Kidney (tissue), 14 donors: ENCODE measurements around the gene BRD2. TPM values are rescaled to one million over a fixed set of nuclear protein-coding genes. Genes with fewer than 3 reads are reported as not detected.

ENCODE experiments used
- DNase-seq, 5 donors: peaks; one replicate each; pipeline ENCODE4 v3.0.0-alpha.2; 2013 to 2020
- FAIRE-seq: peaks from 2 replicates; lab custom pipeline; 2012; peaks lifted over from hg19 to GRCh38; lab: Jason Lieb, UNC
- H3K27ac ChIP-seq, 2 donors: one replicate each; pipeline ENCODE4 v1.7.0; 2013; ENCODE audit warnings: low read depth in 2 of 2, low read length in 2 of 2, inconsistent platforms in 1 of 2
- H3K27me3 ChIP-seq: one replicate; pipeline ENCODE4 v1.7.1; 2013; ENCODE audit warnings: low read length, inconsistent platforms; ENCODE audit not compliant: control insufficient read depth, insufficient read depth
- H3K36me3 ChIP-seq, 3 donors: one replicate each; pipeline versions ENCODE4 v1.7.0 to v1.7.1; 2013; ENCODE audit warnings: low read length in 3 of 3, control low read depth in 1 of 3, inconsistent platforms in 1 of 3; ENCODE audit not compliant: insufficient read depth in 3 of 3, control insufficient read depth in 2 of 3
- H3K4me1 ChIP-seq, 3 donors: one replicate each; pipeline versions ENCODE4 v1.7.0 to v1.7.1; 2013; ENCODE audit warnings: low read length in 3 of 3, inconsistent platforms in 1 of 3, low read depth in 1 of 3; ENCODE audit not compliant: control insufficient read depth in 2 of 3, insufficient read depth in 2 of 3
- H3K4me3 ChIP-seq, 3 donors: one replicate each; pipeline versions ENCODE4 v1.7.0 to v1.8.1; 2013; ENCODE audit warnings: low read length in 3 of 3, control low read depth in 1 of 3, inconsistent platforms in 1 of 3
- H3K9ac ChIP-seq, 3 donors: one replicate each; pipeline versions ENCODE4 v1.7.0 to v1.7.1; 2013; ENCODE audit warnings: low read length in 3 of 3, control low read depth in 1 of 3, inconsistent platforms in 1 of 3
- H3K9me3 ChIP-seq, 3 donors: one replicate each; pipeline versions ENCODE4 v1.7.0 to v1.7.1; 2013; ENCODE audit warnings: low read length in 3 of 3, control low read depth in 1 of 3, inconsistent platforms in 1 of 3; ENCODE audit not compliant: control insufficient read depth in 2 of 3, insufficient read depth in 1 of 3
- intact Hi-C: fragments of 100-400 bp; cut with DNase I; formaldehyde crosslinking; loops from one replicate; pipeline ENCODE4 v1.11.1; 2022
- polyA plus RNA-seq: library from polyadenylated mRNA; stranded (reverse); fragments of 350-450 nt; fragmentation: Illumina TruSeq; extraction: RNeasy Lipid Tissue Mini Kit (QIAGEN cat#74804); gene quantifications from one replicate; pipeline ENCODE4 v1.2.3, GENCODE V29; 2014; ENCODE audit warnings: low read depth, low replicate concordance; ENCODE audit not compliant: insufficient read depth
- total RNA-seq: library from RNA; stranded (reverse); fragmentation: NEBNext Ultra II Directional; extraction: Animal tissue kit (Norgen Biotek cat#: 25700); gene quantifications from one replicate; pipeline ENCODE4 v1.2.1, GENCODE V29; 2021
- TF ChIP-seq, protein P1 (sequence below): IDR thresholded peaks from 3 replicates; pipeline ENCODE4 v1.5.1; 2012; ENCODE audit warnings: mild to moderate bottlenecking, moderate library complexity, borderline replicate concordance; ENCODE audit not compliant: insufficient read depth; ENCODE audit errors: extremely low read depth
- donor health status: control.
- donor health status: control.
- donor health status: control.
- donor health status: control.
- donor health status: control.
- donor health status: DM: yes; HTN: yes; CAD: no.
- donor health status: Normal renal cell carcinoma (clear cell type).

BRD2 gene
- total and polyA plus RNA-seq, 2 donors from 2014 or later: 73.9 to 184 TPM

DNA sequence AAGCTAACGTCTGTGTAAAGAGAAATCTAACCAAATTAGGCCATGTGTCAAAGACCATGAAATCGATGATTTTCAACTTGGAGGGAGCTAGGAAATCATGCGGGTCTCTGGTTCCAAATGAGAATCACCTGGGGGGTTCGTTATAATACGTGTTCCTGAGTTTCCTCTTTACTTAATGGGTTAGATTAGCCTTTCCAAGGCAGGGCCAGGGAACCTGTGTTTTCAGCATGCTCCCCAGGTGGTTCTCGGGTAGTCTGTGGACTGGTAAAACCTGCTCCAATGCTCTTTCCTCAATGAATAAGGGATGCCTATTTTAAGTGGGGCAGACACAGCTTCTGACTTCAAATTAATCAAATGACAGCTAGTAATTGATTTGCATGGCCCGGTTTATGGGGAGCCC is 42.0 kb downstream of the BRD2 start:
- FAIRE-seq (no peak), DNase-seq (no peak)
- no peaks in the 10 kb centered on the region for H3K9me3 ChIP-seq
- no peak overlapping the region for H3K4me3 ChIP-seq
- TF ChIP-seq, protein P1, sequence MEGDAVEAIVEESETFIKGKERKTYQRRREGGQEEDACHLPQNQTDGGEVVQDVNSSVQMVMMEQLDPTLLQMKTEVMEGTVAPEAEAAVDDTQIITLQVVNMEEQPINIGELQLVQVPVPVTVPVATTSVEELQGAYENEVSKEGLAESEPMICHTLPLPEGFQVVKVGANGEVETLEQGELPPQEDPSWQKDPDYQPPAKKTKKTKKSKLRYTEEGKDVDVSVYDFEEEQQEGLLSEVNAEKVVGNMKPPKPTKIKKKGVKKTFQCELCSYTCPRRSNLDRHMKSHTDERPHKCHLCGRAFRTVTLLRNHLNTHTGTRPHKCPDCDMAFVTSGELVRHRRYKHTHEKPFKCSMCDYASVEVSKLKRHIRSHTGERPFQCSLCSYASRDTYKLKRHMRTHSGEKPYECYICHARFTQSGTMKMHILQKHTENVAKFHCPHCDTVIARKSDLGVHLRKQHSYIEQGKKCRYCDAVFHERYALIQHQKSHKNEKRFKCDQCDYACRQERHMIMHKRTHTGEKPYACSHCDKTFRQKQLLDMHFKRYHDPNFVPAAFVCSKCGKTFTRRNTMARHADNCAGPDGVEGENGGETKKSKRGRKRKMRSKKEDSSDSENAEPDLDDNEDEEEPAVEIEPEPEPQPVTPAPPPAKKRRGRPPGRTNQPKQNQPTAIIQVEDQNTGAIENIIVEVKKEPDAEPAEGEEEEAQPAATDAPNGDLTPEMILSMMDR: no peak
- H3K27ac ChIP-seq: no peak overlapping the region
- no peak overlapping the region for H3K9ac ChIP-seq
- intact Hi-C loops: no loop called here
- peaks cover 0 to 4% (median 3%) of the 10 kb centered on the region in 3 donors for H3K4me1 ChIP-seq
- no peaks in the 10 kb centered on the region for H3K27me3 ChIP-seq
- H3K36me3 ChIP-seq: no peaks in the 10 kb centered on the region

DNA sequence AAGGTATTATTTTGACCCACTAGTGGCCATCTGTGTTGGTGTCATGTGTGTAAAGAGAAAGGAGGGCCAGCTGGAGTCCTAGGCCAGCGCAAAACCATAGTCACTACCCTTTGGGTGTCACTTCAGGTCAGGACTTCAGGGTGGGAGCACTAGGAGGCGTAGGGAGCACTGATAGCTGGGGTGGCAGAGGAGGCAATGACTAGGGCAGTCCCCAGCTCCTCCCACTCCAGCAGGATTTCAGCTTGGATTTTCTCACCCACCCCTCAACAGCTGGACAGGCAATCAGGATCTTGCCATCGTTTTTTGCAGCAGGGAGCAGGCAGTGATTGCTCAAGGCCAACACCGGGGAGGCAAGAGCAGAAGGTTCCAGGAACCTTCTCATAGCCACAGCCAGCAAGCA is 45.2 kb downstream of the BRD2 start:
- FAIRE-seq (no peak), DNase-seq (no peak)
- no peaks in the 10 kb centered on the region for H3K36me3 ChIP-seq
- no peak overlapping the region for H3K4me3 ChIP-seq
- no peaks in the 10 kb centered on the region for H3K9me3 ChIP-seq
- intact Hi-C loops: no loop called here
- no peaks in the 10 kb centered on the region for H3K27me3 ChIP-seq
- TF ChIP-seq, protein P1: no peak
- H3K4me1 ChIP-seq: peaks cover 0 to 8% (median 7%) of the 10 kb centered on the region in 3 donors
- H3K27ac ChIP-seq: no peak overlapping the region
- H3K9ac ChIP-seq: no peak overlapping the region

DNA sequence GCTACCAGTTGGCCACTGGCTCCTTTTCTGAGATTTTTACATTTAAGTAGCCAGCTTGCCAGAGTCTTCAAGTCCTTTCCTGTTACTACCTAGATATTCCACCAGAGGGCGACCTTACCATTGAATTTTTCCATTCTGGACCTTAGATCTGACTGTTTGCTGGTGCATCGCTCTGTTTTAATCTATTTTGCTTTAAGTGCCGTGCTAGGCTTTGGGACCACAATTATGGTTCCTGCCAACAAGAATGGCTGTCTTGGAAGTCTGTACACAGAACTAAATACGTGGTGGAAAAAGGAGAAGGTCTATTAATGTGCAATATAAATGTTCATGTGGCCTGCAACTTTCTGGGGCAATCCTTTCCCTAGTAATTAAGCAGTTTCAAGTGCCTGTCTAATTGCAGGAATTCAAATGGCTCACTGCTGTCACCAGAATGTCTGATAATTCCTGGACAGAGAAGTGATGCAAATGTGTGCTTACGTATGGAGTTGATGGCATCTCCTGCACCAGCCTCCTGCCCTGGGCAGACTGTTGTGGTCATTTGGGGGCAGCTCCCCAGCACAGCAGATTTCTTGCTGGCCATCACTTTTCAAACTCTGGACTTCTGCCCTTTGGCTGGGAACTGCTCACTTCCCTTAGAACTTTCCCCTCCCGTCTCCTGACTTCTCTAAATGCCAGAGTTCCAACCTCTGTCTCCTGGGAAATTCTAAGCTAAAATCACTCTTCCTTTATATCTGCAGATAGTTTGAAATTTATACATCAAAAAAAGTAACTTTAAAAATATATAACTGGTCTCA is 46.6 kb downstream of the BRD2 start:
- peak; percentile 81 for FAIRE-seq
- H3K27ac ChIP-seq: no peak overlapping the region

More for the DNA sequence above, 46.6 kb downstream of the BRD2 start:
- Histone ChIP-seq H3K27me3 (no peaks in the 10 kb centered on the region), H3K9me3 (no peaks in the 10 kb centered on the region), H3K4me1 (peaks cover 0 to 17% (median 11%) of the 10 kb centered on the region in 3 donors), H3K4me3 (peak overlapping the region in 1 of 3 donors; percentile 36), H3K36me3 (no peaks in the 10 kb centered on the region), H3K9ac (no peak overlapping the region)
- TF ChIP-seq, protein P1: peak; percentile 84
- peak in 4 of 5 donors; percentile 58 to 92 (median 80) for DNase-seq
- intact Hi-C loops: loop anchor here (5.0 kb wide), 1 partner anchor 67 kb away; no protein-coding TSS in a partner anchor
